ENCODE results near the gene SGCB.

DNA sequence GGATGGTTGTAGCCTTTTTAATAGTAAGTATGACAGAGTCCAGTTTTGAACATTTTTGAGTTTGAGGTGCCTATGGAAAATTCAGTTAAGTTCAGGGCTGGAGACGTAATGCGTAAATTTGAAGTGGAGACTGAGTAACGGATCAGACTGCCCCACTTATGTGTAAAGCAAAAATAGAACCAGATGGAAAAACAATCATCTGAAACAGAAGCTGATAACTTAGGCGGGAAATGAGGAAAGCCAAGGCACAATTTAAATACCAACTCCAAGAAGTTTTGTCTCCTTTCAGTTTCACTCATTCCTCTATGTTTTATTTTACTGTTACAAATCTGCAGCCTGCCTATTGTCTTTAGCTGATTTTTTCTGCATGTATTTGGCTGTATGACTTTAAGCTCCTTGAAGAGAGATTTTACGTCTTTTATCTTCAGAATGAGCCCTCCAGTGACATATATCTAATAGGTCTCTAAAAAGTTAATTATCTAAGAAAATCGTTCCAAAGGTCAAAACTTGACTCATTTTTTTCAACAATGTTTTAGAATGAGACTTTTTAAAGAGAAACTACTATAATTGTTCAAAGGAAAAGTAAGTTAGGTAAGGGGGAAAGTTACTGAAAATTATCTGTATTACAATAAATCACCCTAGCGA lies 1.1 kb downstream of the SGCB start:
- TF ChIP-seq, protein P1, sequence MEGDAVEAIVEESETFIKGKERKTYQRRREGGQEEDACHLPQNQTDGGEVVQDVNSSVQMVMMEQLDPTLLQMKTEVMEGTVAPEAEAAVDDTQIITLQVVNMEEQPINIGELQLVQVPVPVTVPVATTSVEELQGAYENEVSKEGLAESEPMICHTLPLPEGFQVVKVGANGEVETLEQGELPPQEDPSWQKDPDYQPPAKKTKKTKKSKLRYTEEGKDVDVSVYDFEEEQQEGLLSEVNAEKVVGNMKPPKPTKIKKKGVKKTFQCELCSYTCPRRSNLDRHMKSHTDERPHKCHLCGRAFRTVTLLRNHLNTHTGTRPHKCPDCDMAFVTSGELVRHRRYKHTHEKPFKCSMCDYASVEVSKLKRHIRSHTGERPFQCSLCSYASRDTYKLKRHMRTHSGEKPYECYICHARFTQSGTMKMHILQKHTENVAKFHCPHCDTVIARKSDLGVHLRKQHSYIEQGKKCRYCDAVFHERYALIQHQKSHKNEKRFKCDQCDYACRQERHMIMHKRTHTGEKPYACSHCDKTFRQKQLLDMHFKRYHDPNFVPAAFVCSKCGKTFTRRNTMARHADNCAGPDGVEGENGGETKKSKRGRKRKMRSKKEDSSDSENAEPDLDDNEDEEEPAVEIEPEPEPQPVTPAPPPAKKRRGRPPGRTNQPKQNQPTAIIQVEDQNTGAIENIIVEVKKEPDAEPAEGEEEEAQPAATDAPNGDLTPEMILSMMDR (IDR thresholded peaks at IDR 0.05), result no peak
- TF ChIP-seq EZH2 (IDR thresholded peaks at IDR 0.05) (no peak), EZH2phosphoT487 (IDR thresholded peaks at IDR 0.05) (no peak)

All from neural progenitor cell (in vitro differentiated cells).